Measurements from ENCODE around the gene SHISA9.

GRCh38 chr16:13146829-13147228 lies 245.4 kb downstream of the SHISA9 start:
- TF ChIP-seq POLR2A (IDR thresholded peaks at IDR 0.05; ENCODE audit: low read length) (no peak), GATA1 (IDR thresholded peaks at IDR 0.05; ENCODE audit: low read depth, low read length) (no peak)

Data from erythroblast (primary cell).